Measurements from ENCODE around the gene HK3.

HK3 gene

GRCh38 chr5:176865964-176866363 lies 33.2 kb downstream of the HK3 start:
- no peak for DNase-seq

GRCh38 chr5:176864755-176865154 lies 34.4 kb downstream of the HK3 start:
- DNase-seq = no peak

- DNase-seq = no peak
These were observed 35.4 kb downstream of the HK3 start for GRCh38 chr5:176863765-176864098.

GRCh38 chr5:176863041-176863764 lies 35.9 kb downstream of the HK3 start:
- DNase-seq = no peak

GRCh38 chr5:176862330-176862995 lies 36.7 kb downstream of the HK3 start:
- DNase-seq = no peak

- no peak for DNase-seq
These were observed 37.9 kb downstream of the HK3 start for GRCh38 chr5:176861276-176861675.

- no peak for DNase-seq
These were observed 38.8 kb downstream of the HK3 start for GRCh38 chr5:176860381-176860780.

- no peak for DNase-seq
These were observed 39.2 kb downstream of the HK3 start for GRCh38 chr5:176859916-176860315.

GRCh38 chr5:176857894-176858273 lies 41.3 kb downstream of the HK3 start:
- DNase-seq = no peak

- DNase-seq = no peak
These were observed 41.8 kb downstream of the HK3 start for GRCh38 chr5:176857216-176857893.

GRCh38 chr5:176856746-176857145 lies 42.4 kb downstream of the HK3 start:
- DNase-seq = no peak

- DNase-seq = no peak
These were observed 43.5 kb downstream of the HK3 start for GRCh38 chr5:176855598-176855997.

GRCh38 chr5:176854164-176854563 lies 45.0 kb downstream of the HK3 start:
- no peak for DNase-seq

- DNase-seq = no peak
These were observed 45.9 kb downstream of the HK3 start for GRCh38 chr5:176853151-176853778.

GRCh38 chr5:176851871-176852658 lies 47.1 kb downstream of the HK3 start:
- no peak for DNase-seq

- no peak for DNase-seq
These were observed 47.8 kb downstream of the HK3 start for GRCh38 chr5:176851380-176851779.

GRCh38 chr5:176850371-176851245 lies 48.5 kb downstream of the HK3 start:
- no peak for DNase-seq

- no peak for DNase-seq
These were observed 49.4 kb downstream of the HK3 start for GRCh38 chr5:176849611-176850227.

GRCh38 chr5:176848651-176849050 lies 50.5 kb downstream of the HK3 start:
- DNase-seq = no peak

- DNase-seq = no peak
These were observed 51.3 kb downstream of the HK3 start for GRCh38 chr5:176847726-176848290.

- no peak for DNase-seq
These were observed 52.0 kb downstream of the HK3 start for GRCh38 chr5:176847148-176847547.

Measured in CD4-positive, alpha-beta T cell treated with Interferon alpha-2 for 1 hour (primary cell).